ENCODE data around the gene ADRM1.

The ADRM1 gene

GRCh38 chr20:62320581-62321354, 18.0 kb downstream of the ADRM1 start:
- TF ChIP-seq CTCF (conservative IDR thresholded peaks at IDR 0.05; ENCODE audit: low read depth, low read length): no peak
- peak; percentile 12 for DNase-seq (ENCODE audit: low read depth)
- no peak overlapping the region for H3K4me3 ChIP-seq (ENCODE audit: low read depth, low read length)

- peak; percentile 36 for DNase-seq (ENCODE audit: low read depth)
- no peak for TF ChIP-seq CTCF (conservative IDR thresholded peaks at IDR 0.05; ENCODE audit: low read depth, low read length)
- H3K4me3 ChIP-seq (ENCODE audit: low read depth, low read length): no peak overlapping the region
Observed at GRCh38 chr20:62321521-62321948, 18.7 kb downstream of the ADRM1 start.

- no peak for TF ChIP-seq CTCF (conservative IDR thresholded peaks at IDR 0.05; ENCODE audit: low read depth, low read length)
- no peak overlapping the region for H3K4me3 ChIP-seq (ENCODE audit: low read depth, low read length)
Observed at GRCh38 chr20:62321975-62322374, 19.2 kb downstream of the ADRM1 start.

GRCh38 chr20:62322492-62323041, 19.8 kb downstream of the ADRM1 start:
- H3K4me3 ChIP-seq (ENCODE audit: low read depth, low read length): no peak overlapping the region
- TF ChIP-seq CTCF (conservative IDR thresholded peaks at IDR 0.05; ENCODE audit: low read depth, low read length): no peak
- no peak for DNase-seq (ENCODE audit: low read depth)

More at GRCh38 chr20:62321975-62322374, 19.2 kb downstream of the ADRM1 start:
- DNase-seq (ENCODE audit: low read depth): no peak

- no peak for DNase-seq (ENCODE audit: low read depth)
- TF ChIP-seq CTCF (conservative IDR thresholded peaks at IDR 0.05; ENCODE audit: low read depth, low read length): no peak
- no peak overlapping the region for H3K4me3 ChIP-seq (ENCODE audit: low read depth, low read length)
Observed at GRCh38 chr20:62323146-62323979, 20.6 kb downstream of the ADRM1 start.

- no peak for DNase-seq (ENCODE audit: low read depth)
- no peak for TF ChIP-seq CTCF (conservative IDR thresholded peaks at IDR 0.05; ENCODE audit: low read depth, low read length)
- no peak overlapping the region for H3K4me3 ChIP-seq (ENCODE audit: low read depth, low read length)
Observed at GRCh38 chr20:62323980-62324906, 21.4 kb downstream of the ADRM1 start.
